Cardiac fibroblast (primary cell): ENCODE results near the gene TUBB4B.

Source experiments
- DNase-seq, 2 donors: peaks; one replicate each; pipeline versions ENCODE4 v3.0.0 to v3.0.0-alpha.2; 2010; ENCODE audit warnings: low read depth in 2 of 2
- H3K4me3 ChIP-seq, 2 donors: replicated peaks in 1 of 2; 1 replicate in 1 of 2; 2 replicates in 1 of 2; pipeline ENCODE4 v1.5.1; 2011; ENCODE audit warnings: low read depth in 2 of 2, low read length in 2 of 2, mild to moderate bottlenecking in 2 of 2, moderate library complexity in 1 of 2
- CTCF ChIP-seq: IDR thresholded peaks from one replicate; pipeline ENCODE4 v1.5.1; 2011; ENCODE audit warnings: low read depth, mild to moderate bottlenecking, low read length, inconsistent platforms

The TUBB4B gene

GRCh38 chr9:137201205-137201868 lies 39.8 kb upstream of the TUBB4B start:
- peak overlapping the region; percentile 53 to 76 for H3K4me3 ChIP-seq
- TF ChIP-seq CTCF: no peak
- no peak for DNase-seq

GRCh38 chr9:137202966-137203365 lies 38.1 kb upstream of the TUBB4B start:
- H3K4me3 ChIP-seq: no peak overlapping the region
- DNase-seq: no peak
- no peak for TF ChIP-seq CTCF

GRCh38 chr9:137204731-137205125 lies 36.4 kb upstream of the TUBB4B start:
- DNase-seq: no peak
- peak overlapping the region; percentile 84 to 94 for H3K4me3 ChIP-seq
- TF ChIP-seq CTCF: no peak

GRCh38 chr9:137205126-137206069 lies 35.7 kb upstream of the TUBB4B start, which contains the start of the genes NDOR1 and TMEM203:
TSS of gene NDOR1 (plus strand) at chr9:137205700. CDS start at chr9:137205778, 78 bp downstream.
TSS of gene TMEM203 (minus strand) at chr9:137205648. CDS start at chr9:137205414, 234 bp downstream.
- DNase-seq: peak; percentile 76 to 83
- no peak for TF ChIP-seq CTCF
- H3K4me3 ChIP-seq: peak within 1 kb of the TSS; percentile 84 to 94

GRCh38 chr9:137206602-137207001 lies 34.5 kb upstream of the TUBB4B start:
- no peak for DNase-seq
- peak overlapping the region; percentile 84 to 94 for H3K4me3 ChIP-seq
- TF ChIP-seq CTCF: no peak

- no peak for TF ChIP-seq CTCF
- DNase-seq: no peak
- no peak overlapping the region for H3K4me3 ChIP-seq
Measured at GRCh38 chr9:137211532-137211931, 29.6 kb upstream of the TUBB4B start.
